ENCODE data around the gene NOTCH1.

The NOTCH1 gene

DNA sequence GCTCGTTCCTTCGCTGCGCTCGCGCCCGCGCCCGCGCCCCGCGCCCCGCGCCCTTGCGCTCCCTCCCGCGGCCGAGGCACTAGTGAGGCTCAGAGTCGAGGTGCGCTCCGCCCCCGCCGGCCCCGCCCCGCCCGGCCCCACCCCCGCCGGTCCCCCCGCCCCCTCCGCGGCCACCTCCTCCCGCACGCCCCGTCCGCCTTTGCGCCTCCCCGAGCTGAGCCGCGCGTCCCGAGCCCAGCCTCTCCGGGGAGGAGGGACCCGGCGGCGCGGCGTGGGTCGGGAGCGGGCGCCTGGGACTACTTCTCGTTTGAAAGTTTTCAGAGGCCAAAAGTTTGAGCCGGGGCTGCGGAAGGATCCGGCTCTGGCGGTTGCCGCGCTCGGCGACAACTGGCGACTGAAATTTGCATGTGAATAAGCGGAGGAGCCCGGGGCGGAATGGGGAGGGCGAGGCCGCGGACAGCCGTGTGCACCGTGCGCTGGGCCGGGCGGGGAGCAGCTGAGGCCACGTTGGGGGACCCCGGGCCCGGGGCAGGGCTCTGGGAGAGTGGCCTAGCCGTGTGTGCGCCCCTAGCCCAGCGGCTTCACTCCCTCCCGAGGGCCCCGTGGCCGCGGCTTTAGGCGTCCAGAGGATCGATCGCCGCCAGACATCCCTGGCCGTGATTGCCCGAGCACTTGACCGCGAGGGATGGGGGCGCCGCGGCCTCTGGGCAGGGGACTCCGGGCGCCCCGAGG, at the start of gene NOTCH1:
Gene NOTCH1 (minus strand): TSS at position 84 of the 732 bp plus-strand sequence. CDS start 262 bp downstream, outside the sequence.
- TF ChIP-seq POLR2A (IDR thresholded peaks at IDR 0.05; ENCODE audit: low read length): no peak
- TF ChIP-seq GATA1 (IDR thresholded peaks at IDR 0.05; ENCODE audit: low read depth, low read length): no peak
- DNase-seq: peak; percentile 73 to 78

DNA sequence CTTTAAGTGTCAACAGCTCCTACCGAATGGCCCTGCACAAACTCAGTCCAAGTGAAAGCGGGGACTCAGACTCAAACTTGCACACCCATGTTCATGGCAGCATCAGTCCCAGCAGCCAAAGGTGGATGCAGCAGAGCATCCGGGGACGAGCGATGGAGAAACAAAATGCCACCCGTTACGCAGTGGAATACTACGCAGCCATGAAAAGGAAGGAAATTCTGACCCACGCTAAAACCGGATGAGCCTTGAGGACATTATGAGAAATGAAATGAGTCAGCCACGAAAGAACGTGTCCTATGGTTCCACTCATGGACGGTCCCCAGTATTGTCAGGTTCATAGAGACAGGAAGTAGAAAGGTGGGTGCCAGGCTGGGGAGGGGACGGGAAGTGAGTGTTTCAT, 48.6 kb upstream of the NOTCH1 start:
- no peak for DNase-seq
- TF ChIP-seq POLR2A (IDR thresholded peaks at IDR 0.05; ENCODE audit: low read length) (no peak), GATA1 (IDR thresholded peaks at IDR 0.05; ENCODE audit: low read depth, low read length) (no peak)

DNA sequence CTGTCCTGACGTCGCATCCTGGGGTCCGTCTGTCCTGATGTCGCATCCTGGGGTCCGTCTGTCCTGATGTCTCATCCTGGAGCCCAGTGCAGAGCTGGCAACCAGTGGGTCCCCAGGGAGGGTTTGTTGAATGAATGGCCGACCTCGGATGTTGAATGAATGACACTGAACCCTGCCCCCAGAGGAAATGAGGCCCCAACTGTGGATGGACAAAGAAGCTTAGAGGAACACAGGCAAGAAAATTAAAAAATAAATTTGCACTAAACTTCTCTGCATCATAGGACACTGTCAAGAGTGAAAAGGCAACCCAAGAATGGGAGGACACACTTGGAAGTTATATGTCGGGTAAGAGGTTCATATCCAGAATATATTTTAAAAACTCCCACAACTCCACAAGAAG, 47.7 kb upstream of the NOTCH1 start:
- TF ChIP-seq GATA1 (IDR thresholded peaks at IDR 0.05; ENCODE audit: low read depth, low read length) (no peak), POLR2A (IDR thresholded peaks at IDR 0.05; ENCODE audit: low read length) (no peak)
- no peak for DNase-seq

DNA sequence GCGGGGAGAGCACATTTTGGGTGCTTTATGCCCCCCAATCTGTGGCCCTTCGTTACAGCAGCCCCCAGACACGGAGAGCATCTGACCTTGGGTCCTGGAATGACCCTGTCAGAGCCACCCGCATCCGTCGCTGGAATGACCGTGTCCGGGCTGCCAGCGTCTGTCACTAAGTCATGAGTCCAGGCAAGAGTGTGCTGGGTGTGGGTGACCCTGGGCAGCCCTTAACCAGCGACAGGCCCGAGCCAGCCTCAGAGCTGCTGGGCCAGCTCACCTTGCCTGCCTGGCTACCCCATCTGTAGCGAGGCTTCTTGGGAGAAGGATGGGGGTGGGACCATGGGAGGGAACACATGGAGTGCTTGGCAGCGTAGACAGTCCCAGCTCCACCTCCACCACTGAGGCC, 46.8 kb upstream of the NOTCH1 start:
- no peak for TF ChIP-seq POLR2A (IDR thresholded peaks at IDR 0.05; ENCODE audit: low read length)
- TF ChIP-seq GATA1 (IDR thresholded peaks at IDR 0.05; ENCODE audit: low read depth, low read length): no peak

DNA sequence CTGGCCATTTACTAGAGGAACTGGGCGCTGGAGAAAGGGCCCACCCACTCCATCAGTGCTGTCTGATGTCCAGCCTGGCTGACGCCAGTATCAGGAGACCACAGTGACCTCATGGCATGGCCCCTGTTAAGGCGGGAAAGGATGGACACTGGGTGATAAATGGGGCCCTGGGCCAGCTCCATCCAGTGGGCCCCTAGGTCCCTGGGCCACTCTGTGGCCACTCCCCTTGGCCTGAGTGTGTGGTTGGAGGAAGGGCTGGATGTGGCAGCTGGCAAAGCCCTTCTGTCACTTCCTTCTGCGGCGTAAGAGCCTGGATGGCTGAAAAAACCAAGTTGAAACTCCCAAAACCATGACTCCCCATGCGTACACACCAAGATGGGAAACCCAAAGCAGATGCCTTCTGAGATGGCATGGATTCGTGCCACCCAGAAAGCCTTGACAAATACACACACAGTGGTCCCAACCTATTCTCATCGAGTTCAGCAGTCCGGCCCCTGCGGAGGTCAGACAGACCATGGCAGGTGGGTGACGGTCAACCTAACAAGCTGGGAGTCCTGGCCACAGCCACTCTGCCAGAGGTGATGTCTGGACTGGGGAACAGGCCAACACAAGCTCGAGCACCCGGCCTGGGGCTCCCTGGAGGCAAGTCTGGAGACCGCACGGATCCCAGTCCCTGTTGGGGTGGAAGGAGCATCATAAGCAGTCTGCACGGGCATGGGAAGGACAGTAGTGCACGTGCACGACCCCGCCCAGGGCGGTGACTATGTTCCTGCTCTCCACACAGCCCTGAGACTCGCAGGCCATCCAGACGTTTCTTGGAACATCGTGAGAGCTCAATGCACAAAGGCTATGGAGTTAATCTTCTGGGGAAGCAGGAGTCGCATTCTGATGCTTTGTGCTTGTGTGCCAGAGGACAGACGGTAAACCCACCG, 45.2 kb upstream of the NOTCH1 start:
- no peak for DNase-seq
- TF ChIP-seq GATA1 (IDR thresholded peaks at IDR 0.05; ENCODE audit: low read depth, low read length) (no peak), POLR2A (IDR thresholded peaks at IDR 0.05; ENCODE audit: low read length) (no peak)

More for the DNA sequence above, 46.8 kb upstream of the NOTCH1 start:
- no peak for DNase-seq

DNA sequence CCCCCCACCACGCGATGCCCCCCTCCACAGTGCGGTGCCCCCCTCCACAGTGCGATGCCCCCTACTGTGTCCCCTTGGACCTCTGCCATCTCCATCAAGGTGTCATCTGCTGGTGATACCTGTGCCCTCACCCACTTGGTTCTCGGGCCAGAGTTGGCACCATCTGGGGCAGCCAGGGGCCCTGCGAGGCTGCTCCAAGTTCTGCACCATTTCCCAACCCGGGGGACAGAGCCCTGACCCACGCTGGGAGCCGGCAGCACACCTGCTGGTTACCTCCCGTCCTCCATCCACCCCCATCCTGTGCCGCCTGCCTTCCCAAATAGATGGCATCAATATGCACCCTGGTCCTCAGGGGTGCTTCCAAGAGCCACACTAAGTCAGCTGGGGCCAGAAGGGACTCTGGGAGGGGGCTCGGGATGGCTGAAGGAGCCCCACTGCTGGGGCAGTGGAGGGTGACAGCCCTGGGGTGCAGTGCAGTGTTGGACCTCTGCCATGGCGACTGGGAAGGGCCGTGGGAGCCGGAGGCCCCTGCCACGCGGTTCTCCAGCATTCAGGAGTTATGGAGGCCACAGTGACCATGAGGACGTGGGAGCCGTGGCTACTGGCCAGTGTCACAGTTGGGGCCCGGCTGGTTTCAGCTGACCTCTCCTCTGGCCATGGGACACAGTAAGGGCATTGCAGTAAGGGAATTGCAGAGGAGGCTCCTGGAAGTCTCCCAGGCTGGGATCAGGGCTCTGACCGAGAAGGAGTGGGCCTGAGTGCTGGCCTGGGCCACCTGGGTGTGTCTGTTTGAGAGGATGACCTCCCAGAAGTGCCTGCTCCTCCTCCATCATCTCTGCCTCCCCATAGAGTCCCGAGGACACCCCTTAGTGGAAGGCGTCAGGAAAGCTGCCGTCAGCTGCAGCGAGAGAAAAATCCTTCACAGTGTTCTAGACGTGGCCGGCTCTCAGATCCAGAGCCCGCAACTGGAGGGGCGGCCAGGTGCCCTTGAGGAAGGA, 44.2 kb upstream of the NOTCH1 start:
- DNase-seq: no peak
- TF ChIP-seq GATA1 (IDR thresholded peaks at IDR 0.05; ENCODE audit: low read depth, low read length) (no peak), POLR2A (IDR thresholded peaks at IDR 0.05; ENCODE audit: low read length) (no peak)

DNA sequence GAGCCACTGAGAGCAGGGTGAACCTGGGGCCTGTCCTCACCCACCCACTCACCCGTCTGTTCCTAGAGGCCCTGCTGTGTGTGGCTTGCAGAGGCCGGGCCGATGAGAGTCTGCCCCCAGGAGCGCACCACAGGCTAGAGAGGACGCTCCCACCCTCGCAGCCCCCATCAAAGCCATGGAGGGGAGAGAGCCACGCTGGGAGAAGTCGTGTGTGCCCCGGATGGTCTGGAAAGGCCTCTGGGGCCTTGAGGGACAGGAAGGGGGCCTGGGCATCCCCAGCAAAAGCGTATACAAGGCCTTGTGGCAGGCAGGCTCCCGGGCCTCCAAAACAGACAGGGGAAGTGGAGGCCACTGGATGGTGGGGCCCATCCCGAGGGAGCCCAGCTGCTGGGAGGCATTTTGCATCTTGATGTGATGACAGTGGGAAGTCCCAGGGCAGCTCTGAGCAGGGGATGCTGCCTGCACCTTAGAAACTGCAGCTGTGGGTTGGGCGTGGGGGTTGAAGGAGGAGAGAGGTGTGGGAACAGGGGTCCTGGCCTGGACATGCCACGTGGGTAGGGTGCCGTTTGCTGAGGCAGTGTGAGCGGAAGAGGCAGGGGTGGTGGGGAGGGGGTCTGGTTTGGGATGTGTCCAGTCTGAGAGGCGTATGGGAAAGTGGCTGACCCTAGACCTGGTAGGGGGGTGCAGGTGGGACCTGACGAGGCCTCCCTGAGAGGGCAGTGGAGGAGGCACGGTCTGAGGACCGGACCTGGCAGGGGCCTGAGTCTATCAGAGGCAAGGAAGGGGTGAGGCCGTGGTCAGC, 43.0 kb upstream of the NOTCH1 start:
- TF ChIP-seq GATA1 (IDR thresholded peaks at IDR 0.05; ENCODE audit: low read depth, low read length): no peak
- no peak for TF ChIP-seq POLR2A (IDR thresholded peaks at IDR 0.05; ENCODE audit: low read length)
- no peak for DNase-seq

DNA sequence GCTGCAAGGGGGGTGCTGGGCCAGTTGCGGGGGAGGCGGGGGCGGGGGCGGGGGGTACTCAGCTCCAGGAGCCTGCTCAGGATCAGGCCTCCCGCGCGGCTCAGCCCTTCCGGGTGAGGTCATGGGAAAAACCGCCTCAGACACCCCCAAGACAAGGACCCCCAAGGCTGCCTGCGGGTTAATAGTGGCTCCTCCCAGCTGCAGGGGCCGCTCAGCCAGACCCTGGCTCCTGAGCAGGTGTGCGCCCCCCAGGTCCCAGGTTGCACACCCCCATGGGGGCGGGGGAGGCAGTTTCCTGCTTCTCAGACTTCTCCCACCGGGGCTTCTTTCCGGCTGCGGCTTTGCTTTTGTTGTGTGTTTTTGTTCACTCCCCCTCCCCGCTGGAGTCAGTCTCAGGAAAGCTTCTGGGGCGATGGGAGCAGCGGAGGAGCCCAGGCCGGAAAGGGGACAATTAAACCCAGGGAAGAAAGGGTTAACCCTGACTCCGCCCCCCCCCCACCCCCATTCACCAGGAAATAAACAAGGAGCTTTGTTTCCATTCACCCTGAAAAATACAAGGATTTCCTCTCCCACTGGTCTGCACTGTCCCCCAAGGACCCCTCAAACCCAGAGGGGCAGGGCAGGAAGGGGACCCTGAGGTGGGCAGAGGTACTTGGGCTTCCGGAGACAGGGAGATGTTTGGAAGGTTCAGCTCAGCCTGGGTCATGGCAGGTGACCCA, 42.3 kb upstream of the NOTCH1 start:
- TF ChIP-seq POLR2A (IDR thresholded peaks at IDR 0.05; ENCODE audit: low read length): no peak
- TF ChIP-seq GATA1 (IDR thresholded peaks at IDR 0.05; ENCODE audit: low read depth, low read length): no peak
- no peak for DNase-seq

DNA sequence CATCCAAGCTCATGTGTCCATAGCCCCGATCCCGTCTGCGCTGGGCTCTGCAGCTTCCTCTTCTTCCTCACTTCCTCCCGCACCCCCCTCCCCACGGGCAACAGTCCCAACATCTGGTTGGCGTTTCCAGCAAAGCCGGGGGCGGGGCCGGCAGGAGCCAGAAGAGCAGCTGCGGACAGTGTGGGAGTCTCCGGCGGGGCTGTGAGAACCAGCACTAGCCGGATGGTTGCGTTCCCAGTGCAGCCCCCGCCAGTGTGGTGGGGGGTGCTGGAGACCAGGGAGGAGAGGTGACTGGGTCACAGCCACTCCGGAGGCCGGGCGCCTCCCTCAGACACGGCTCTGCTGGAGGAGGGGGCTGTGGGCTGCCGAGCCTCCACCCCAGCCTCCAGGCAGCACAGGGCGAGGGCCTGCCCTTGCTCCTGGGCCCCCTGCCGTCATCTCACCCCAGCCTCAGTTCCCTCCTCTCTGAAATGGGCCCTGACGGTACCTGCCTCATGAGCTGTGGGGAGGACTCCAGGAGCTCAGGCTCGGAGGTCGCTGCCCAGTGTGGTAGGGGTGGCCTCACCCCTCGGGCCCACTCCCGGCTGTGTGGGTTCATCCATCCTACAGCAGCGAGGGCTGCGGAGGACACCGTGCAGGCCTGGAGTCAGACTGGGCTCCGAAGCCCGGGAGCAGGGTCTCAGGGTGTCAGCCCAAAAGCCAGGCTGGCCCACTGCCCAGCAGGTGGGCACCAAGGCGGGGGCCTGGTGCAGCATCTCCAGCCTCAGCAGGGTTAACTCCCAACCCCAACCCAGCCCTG, 41.5 kb upstream of the NOTCH1 start:
- TF ChIP-seq POLR2A (IDR thresholded peaks at IDR 0.05; ENCODE audit: low read length) (no peak), GATA1 (IDR thresholded peaks at IDR 0.05; ENCODE audit: low read depth, low read length) (no peak)
- DNase-seq: no peak

DNA sequence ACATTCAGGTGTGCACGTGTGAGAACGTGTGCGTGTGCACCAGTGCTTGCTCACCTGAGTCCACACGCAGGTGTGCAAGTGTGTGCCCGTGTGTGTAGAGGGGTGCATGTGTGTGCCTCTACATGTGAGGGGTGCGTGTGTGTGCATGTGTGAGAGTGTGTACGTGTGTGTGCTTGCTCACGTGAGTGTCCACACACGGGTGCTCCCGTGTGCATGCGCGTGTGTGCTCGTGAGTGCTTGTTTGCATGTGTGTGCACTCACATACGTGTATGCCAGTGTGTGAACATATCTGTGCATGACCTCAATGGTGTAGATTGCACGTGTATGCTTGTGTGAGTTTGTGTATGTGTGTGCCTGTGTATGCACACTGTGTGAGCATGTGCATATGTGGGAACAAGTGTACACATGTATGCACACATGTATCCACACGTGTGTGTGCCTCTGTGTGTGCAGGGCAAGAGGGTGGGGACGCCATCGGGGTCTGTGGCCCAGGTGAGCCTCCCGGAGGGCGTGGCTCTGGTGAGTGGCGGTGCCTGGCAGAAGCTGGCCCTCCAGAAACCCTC, 40.6 kb upstream of the NOTCH1 start:
- no peak for DNase-seq
- no peak for TF ChIP-seq POLR2A (IDR thresholded peaks at IDR 0.05; ENCODE audit: low read length)
- TF ChIP-seq GATA1 (IDR thresholded peaks at IDR 0.05; ENCODE audit: low read depth, low read length): no peak

DNA sequence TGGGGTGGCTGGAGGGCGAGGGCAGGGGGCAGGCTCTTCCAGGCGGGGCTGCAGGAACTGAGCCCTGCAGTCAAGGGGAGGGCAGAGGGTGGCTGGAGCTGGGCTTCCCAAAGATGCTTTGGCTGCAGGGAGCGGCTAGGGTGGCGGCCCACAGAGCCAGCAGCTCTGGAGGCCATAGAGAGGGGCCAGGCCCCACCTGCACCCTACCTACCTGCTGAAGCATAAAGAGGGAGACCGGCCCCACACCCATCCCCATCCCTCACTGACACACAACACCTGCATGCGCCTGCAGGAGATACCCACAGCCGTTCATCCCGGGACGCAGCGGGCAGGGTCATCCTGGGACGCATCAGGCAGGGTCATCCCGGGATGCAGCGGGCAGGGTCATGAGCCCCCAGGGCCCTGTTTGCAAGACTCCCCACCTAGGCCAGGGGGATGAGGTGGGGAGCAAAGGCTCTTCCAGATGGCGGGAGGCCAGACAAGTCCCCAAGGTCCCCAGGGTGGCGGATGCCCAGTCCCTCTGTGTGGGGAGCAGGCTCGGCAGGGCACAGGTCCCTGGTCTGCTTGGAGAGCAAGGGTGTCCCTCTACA, 39.8 kb upstream of the NOTCH1 start:
- TF ChIP-seq GATA1 (IDR thresholded peaks at IDR 0.05; ENCODE audit: low read depth, low read length) (no peak), POLR2A (IDR thresholded peaks at IDR 0.05; ENCODE audit: low read length) (no peak)
- no peak for DNase-seq

All from erythroblast (primary cell).